Skeletal muscle satellite cell (primary cell): ENCODE data around the gene ELP4.
A peak's percentile ranks its signal among the peaks of the same experiment; 100 is the strongest.

Experiments used
- H3K27me3 ChIP-seq: 2 replicates; pipeline ENCODE4 v1.7.0; 2013; ENCODE audit warnings: low read length; ENCODE audit not compliant: control insufficient read depth, insufficient read depth
- H3K36me3 ChIP-seq: 2 replicates; pipeline ENCODE4 v1.7.0; 2013; ENCODE audit warnings: mild to moderate bottlenecking, control low read depth, low read length; ENCODE audit not compliant: insufficient read depth
- H3K4me1 ChIP-seq: 2 replicates; pipeline ENCODE4 v1.7.0; 2013; ENCODE audit warnings: low read length; ENCODE audit not compliant: control insufficient read depth, insufficient read depth
- H3K4me2 ChIP-seq: 2 replicates; pipeline ENCODE4 v1.7.0; 2013; ENCODE audit warnings: mild to moderate bottlenecking, low read length
- H3K4me3 ChIP-seq: 2 replicates; pipeline ENCODE4 v1.7.0; 2013; ENCODE audit warnings: low read length
- H3K9ac ChIP-seq: 2 replicates; pipeline ENCODE4 v1.7.0; 2013; ENCODE audit warnings: mild to moderate bottlenecking, low read depth, low read length, moderate library complexity
- H3K9me3 ChIP-seq: replicated peaks from 2 replicates; pipeline ENCODE4 v1.7.0; 2013; ENCODE audit warnings: mild to moderate bottlenecking, control low read depth, low read length

ELP4 gene

DNA sequence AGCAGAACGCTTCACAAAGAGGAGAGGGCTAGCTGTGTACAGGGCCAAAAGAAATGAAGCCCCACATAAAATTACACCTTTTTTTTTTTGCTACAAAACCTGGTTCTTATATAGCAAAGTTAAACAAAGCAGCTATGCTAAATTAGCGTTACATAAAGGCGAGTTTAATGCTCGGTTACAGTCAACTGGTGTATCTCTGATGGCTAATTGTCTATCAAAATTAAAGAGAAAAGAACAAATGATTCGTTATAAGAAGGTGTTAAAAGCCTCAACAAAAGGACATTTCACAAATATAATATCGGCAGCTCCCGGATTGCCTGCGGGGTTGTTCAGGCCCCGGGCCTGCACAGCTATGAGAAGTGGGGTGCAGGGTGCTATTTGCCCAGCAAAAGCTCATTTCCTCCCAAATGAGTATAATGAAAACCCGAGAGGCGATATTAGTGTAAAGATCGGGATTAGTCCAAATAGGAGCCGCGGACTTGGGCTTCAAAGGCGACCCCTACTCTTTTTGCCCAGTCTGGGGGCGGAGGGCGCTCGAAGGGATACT, 314.8 kb downstream of the ELP4 start:
- Histone ChIP-seq H3K4me3 (no peak overlapping the region), H3K36me3 (no peaks in the 10 kb centered on the region), H3K9me3 (no peaks in the 10 kb centered on the region), H3K4me1 (peaks cover 3% of the 10 kb centered on the region), H3K27me3 (peaks cover 97% of the 10 kb centered on the region), H3K9ac (no peak overlapping the region), H3K4me2 (no peak overlapping the region)

DNA sequence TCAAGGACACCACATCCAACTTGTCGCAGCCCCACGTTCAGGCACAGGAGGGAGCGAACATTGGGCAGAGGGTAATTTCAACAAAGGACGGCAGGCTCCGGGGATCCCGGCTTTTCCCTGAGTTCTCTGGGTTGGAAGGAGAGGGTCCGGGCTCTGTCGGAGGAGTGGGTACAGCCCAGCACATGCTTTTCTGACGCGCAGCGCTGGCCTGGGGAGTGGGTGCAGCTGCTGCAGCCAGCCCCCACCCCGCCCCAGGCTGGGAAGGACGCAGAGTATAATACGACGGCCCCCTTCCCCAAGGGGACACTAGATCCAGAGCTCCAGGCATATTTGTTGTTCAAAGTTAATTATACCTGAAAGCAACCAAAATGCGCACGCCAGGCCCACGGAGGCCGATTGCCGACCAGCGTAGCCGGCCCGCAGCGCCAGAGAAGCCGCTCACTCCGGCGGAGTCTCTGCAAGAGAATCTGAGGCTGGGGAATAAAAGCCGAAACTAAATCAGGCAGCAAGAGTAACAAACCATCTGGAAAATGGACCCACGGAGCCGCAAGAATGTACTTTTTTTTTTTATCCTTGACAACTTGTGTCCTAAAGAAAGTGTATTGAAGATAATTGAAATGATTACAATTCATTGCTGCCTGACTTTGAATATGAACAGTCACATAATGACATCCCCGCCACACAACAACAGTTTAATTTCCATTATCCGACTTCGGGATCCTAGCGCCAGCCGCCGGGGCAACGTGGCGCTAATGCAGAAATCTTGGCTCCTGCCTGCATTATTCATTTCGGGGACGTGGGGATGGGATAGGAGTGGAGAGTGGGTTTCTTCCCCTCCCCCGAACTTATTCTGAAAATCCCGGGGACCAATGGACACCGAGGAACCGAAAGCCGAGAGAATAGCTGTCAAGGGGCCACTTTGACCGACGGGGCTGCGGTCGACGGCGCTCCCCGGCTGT, 315.6 kb downstream of the ELP4 start:
- Histone ChIP-seq H3K4me3 (no peak overlapping the region), H3K36me3 (no peaks in the 10 kb centered on the region), H3K27me3 (peaks cover 97% of the 10 kb centered on the region), H3K9me3 (no peaks in the 10 kb centered on the region), H3K4me1 (peaks cover 3% of the 10 kb centered on the region), H3K9ac (no peak overlapping the region), H3K4me2 (no peak overlapping the region)

DNA sequence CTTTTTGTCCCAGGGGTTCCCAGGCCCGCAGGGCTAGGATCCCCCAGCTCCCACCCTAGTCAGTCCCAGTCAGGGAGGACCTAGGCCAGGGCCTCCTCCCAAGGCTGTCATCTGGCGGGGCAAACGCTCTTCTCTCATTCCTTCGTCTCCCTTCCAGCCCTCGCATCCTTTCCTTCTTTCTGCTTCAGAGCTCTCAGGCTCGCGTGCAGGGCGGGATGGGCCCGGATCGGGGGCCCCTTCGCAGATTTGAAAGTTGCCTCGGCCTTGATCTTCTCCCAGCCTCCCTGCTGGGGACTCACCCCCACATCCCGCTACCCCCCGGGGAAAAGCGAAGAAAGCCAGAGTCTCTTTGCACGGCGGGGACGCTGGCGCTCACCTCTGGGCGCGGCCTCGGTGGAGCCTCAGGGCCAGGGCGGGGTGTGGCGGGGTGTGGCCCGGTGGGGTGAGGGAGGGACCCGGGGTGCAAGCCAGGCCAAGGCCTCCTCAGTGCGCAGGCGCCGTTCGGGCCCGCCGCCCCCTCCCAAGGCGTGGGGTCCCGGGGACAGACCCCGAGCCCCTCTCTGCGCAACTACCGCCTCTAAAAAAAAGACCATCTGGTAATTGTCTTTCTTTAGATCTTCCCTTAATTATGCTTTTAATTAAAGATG, 316.4 kb downstream of the ELP4 start:
- Histone ChIP-seq H3K4me3 (no peak overlapping the region), H3K27me3 (peaks cover 98% of the 10 kb centered on the region), H3K4me1 (peaks cover 3% of the 10 kb centered on the region), H3K9me3 (no peaks in the 10 kb centered on the region), H3K36me3 (no peaks in the 10 kb centered on the region), H3K4me2 (no peak overlapping the region), H3K9ac (no peak overlapping the region)

DNA sequence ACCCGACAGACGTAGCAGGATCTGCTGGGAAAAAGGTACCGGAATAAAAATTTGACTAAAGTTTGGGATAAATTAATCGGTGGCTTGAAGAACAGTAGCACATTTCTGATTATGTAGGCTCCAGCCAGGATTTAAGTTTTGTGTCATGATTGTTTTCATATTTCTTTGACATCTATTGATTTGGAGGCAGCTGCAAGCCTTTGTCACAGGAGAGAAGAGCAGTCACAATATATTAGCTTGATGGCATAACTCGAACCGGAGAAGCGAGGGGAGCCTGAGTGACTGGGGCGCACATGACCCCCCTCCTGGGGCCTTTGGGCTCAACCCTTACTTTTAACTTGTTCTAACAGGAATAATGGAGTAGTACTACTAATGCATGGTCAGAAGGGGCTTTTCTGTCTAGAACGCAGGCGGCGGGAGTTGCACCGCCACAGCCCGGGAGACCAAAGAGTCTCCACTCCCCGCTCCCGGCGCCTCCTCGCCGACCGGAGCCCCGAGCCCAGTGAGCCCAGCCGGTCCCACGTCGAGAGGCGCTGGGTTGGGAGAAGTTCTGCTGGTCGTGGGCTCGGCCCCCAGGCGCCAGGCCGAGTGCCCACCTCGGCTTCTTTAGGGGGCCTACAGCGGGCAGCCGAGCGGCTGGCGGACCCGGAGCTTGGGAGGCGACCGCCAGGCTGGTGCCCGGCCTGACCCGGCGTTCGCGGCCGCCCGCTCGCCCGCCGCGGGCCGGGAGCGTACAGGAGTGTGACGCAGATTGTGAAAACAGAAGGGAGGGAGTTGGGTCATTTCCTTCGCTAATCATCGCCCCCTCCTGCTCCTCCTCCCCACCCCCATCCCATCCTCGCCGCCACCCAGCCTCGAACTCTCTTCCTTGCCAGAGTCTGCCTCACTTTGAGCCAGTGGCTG, 317.2 kb downstream of the ELP4 start:
- Histone ChIP-seq H3K4me2 (peak overlapping the region; percentile 5), H3K4me3 (no peak overlapping the region), H3K9me3 (no peaks in the 10 kb centered on the region), H3K4me1 (peaks cover 3% of the 10 kb centered on the region), H3K9ac (no peak overlapping the region), H3K36me3 (no peaks in the 10 kb centered on the region), H3K27me3 (peaks cover 97% of the 10 kb centered on the region)

DNA sequence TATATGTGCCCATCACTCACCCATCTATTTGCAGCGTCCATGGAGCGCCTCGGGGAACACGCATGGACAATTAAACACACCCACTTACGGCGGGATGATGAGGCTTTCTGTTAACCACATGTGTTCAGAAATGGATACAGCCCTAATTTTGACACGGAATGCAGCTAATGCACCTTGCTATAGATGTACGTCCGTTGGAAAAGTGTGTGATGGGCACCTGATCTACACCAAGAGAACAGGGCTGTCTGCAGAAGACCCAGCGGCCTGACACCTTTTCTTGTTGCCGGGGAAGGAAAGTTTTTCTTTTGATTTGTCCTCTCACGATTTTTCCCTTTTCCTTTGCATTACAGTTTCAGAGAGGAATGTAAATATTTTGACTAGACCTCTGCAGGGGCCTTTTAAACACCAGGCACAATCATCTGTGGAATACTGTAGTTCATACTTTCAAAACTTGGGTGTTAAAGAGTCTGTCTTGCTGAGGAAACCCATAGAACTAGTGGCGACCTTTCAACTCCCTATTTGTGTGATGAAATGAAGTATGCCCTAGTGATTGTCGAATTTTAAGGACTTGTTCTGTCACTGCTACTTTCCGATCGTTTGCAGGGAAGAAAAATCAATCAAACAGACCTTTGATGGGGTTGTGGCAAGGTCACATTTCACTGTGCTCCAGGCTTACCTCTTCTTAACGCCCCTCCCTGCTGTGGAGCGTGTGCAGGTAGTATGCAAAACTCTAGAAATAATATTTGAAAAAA, 318.1 kb downstream of the ELP4 start:
- Histone ChIP-seq H3K9ac (no peak overlapping the region), H3K4me1 (peaks cover 3% of the 10 kb centered on the region), H3K27me3 (peaks cover 97% of the 10 kb centered on the region), H3K9me3 (no peaks in the 10 kb centered on the region), H3K36me3 (no peaks in the 10 kb centered on the region), H3K4me2 (peak overlapping the region; percentile 5), H3K4me3 (no peak overlapping the region)

DNA sequence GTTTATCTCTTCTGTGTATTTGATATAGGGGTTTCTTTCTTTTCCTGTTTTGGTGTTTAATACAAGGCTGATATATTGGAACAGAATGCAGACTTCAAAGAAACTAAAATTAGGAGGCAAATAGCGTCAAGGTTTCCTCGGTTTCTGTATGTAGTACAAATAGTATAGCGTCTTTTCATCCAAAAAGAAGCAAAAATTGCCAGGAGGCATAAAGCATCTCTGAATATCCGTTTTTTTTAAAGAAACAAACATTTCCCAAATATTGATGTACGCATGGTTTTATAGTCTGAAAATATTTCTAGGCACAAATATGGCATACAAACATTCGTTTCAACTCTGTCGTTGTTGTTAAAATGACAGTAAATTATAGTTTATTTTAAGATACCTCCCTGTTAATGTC, 318.6 kb downstream of the ELP4 start:
- H3K4me3 ChIP-seq = no peak overlapping the region
- no peaks in the 10 kb centered on the region for H3K9me3 ChIP-seq
- peaks cover 97% of the 10 kb centered on the region for H3K27me3 ChIP-seq
- peaks cover 3% of the 10 kb centered on the region for H3K4me1 ChIP-seq
- H3K9ac ChIP-seq = no peak overlapping the region
- no peaks in the 10 kb centered on the region for H3K36me3 ChIP-seq
- H3K4me2 ChIP-seq = no peak overlapping the region

DNA sequence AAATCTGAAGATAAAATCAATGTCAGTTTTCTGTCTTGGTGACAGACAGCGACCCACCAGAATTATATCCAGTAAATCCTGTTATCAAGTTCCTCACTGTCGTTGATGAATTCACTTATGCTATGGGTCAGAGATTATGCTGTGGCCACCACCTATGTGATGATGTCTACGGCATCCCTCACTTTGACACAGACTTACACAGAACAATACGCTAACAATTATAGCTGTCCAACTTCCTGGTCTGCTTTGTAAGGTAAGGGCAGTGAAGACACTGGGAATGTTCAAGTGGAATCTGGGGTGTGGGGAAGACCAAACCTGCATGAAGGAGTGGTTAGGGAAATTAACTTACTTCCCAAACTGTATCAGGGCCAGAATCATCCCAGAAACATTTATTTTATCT, 320.8 kb downstream of the ELP4 start:
- Histone ChIP-seq H3K4me3 (no peak overlapping the region), H3K4me1 (peaks cover 3% of the 10 kb centered on the region), H3K9me3 (no peaks in the 10 kb centered on the region), H3K36me3 (no peaks in the 10 kb centered on the region), H3K9ac (no peak overlapping the region), H3K27me3 (peaks cover 93% of the 10 kb centered on the region), H3K4me2 (no peak overlapping the region)

DNA sequence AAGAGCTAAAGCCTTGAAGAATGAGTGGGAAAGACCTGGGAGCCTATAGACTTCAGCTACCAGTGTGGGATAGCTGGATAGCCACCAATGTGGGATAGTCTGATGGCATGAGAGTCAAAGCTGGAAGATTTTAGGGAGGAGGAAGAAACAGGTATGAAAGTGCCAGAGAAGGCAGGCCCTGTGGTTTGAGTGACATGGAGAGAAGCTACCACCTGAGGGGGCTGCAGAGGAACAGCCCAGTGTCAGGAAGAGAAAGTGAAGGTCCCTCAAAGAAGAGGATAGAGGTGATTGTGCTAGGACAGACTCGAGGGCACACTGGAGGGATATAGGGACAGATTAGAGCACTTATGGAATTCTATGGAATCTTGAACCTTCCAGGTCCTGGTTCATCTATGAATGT, 324.7 kb downstream of the ELP4 start:
- Histone ChIP-seq H3K27me3 (peaks cover 85% of the 10 kb centered on the region), H3K4me2 (no peak overlapping the region), H3K4me1 (no peaks in the 10 kb centered on the region), H3K9me3 (no peaks in the 10 kb centered on the region), H3K9ac (no peak overlapping the region), H3K4me3 (no peak overlapping the region), H3K36me3 (no peaks in the 10 kb centered on the region)
